HEK293 (cell line): ENCODE data around the gene SYTL5.

Experiments used
- CTCF ChIA-PET: fragments of 350-600 bp; formaldehyde crosslinking; extraction: SDS; loops from one replicate; lab custom pipeline; 2021; ENCODE audit warnings: antibody characterized with exemption; lab: Yijun Ruan, JAX
- POLR2A ChIA-PET: fragments of 300-600 bp; formaldehyde crosslinking; extraction: SDS; loops from one replicate; lab custom pipeline; 2020; ENCODE audit warnings: antibody characterized with exemption, inconsistent platforms; lab: Yijun Ruan, JAX
- H3K27ac ChIP-seq: fragments of 200-500 bp; sonication (Bioruptor generic); 2 replicates; pipeline ENCODE4 v1.5.1; 2014; ENCODE audit warnings: low read depth, low read length, control low read depth, inconsistent platforms; ENCODE audit errors: extremely low read depth
- H3K36me3 ChIP-seq, 2 experiments: fragments of 200-500 bp in 1 of 2; sonication (Bioruptor generic) in 1 of 2; 1 replicate in 1 of 2; 2 replicates in 1 of 2; pipeline ENCODE4 v1.5.1; 2014 to 2017; ENCODE audit warnings: inconsistent platforms in 2 of 2, low read length in 2 of 2; ENCODE audit not compliant: control insufficient read depth in 2 of 2, insufficient read depth in 1 of 2
- H3K4me1 ChIP-seq: fragments of 200-500 bp; sonication (Bioruptor generic); 2 replicates; pipeline ENCODE4 v1.5.1; 2014; ENCODE audit warnings: mild to moderate bottlenecking, low read length, inconsistent platforms; ENCODE audit not compliant: control insufficient read depth, insufficient read depth
- H3K4me3 ChIP-seq: 2 replicates; pipeline ENCODE4 v1.5.1; 2011; ENCODE audit warnings: low read depth, mild to moderate bottlenecking, control low read depth, low read length, moderate library complexity
- H3K9me3 ChIP-seq: fragments of 200-500 bp; sonication (Bioruptor generic); 2 replicates; pipeline ENCODE4 v1.5.1; 2014; ENCODE audit warnings: low read depth, low read length, inconsistent platforms; ENCODE audit not compliant: control insufficient read depth, insufficient read depth
- ELK4 ChIP-seq: IDR thresholded peaks from 2 replicates; pipeline ENCODE4 v1.6.1; 2011; ENCODE audit warnings: mild to moderate bottlenecking, low read depth, low read length, borderline replicate concordance
- HOXC10 ChIP-seq: sonication (generic); formaldehyde crosslinking; IDR thresholded peaks from 2 replicates; pipeline ENCODE4 v1.8.1; 2023; ENCODE audit warnings: mild to moderate bottlenecking, missing genetic modification reagents
- PRDM10 ChIP-seq: fragments of 450-650 bp; formaldehyde crosslinking; IDR thresholded peaks from 2 replicates; pipeline ENCODE4 v1.5.1; 2016; ENCODE audit warnings: missing biosample characterization, missing genetic modification characterization
- PRDM4 ChIP-seq: fragments of 450-650 bp; formaldehyde crosslinking; IDR thresholded peaks from 2 replicates; pipeline ENCODE4 v1.5.1; 2017; ENCODE audit warnings: missing biosample characterization, missing genetic modification characterization
- REPIN1 ChIP-seq: fragments of 450-650 bp; formaldehyde crosslinking; IDR thresholded peaks from 2 replicates; pipeline ENCODE4 v1.5.1; 2017; ENCODE audit warnings: missing biosample characterization, missing genetic modification characterization, low read depth
- SP2 ChIP-seq: fragments of 450-650 bp; formaldehyde crosslinking; IDR thresholded peaks from 2 replicates; pipeline ENCODE4 v1.5.1; 2016; ENCODE audit warnings: missing biosample characterization, missing genetic modification characterization
- ZBTB10 ChIP-seq: fragments of 450-650 bp; formaldehyde crosslinking; IDR thresholded peaks from 2 replicates; pipeline ENCODE4 v1.5.1; 2016; ENCODE audit warnings: missing biosample characterization, missing genetic modification characterization
- ZBTB8A ChIP-seq: fragments of 450-650 bp; formaldehyde crosslinking; IDR thresholded peaks from 2 replicates; pipeline ENCODE4 v1.5.1; 2016; ENCODE audit warnings: missing biosample characterization, missing genetic modification characterization
- ZEB2 ChIP-seq: fragments of 450-650 bp; formaldehyde crosslinking; IDR thresholded peaks from 2 replicates; pipeline ENCODE4 v1.5.1; 2016; ENCODE audit warnings: missing biosample characterization, missing genetic modification characterization
- ZFP41 ChIP-seq: fragments of 450-650 bp; formaldehyde crosslinking; IDR thresholded peaks from 2 replicates; pipeline ENCODE4 v1.5.1; 2016; ENCODE audit warnings: missing biosample characterization, missing genetic modification characterization, borderline replicate concordance
- ZNF148 ChIP-seq: fragments of 450-650 bp; formaldehyde crosslinking; IDR thresholded peaks from 2 replicates; pipeline ENCODE4 v1.5.0; 2017; ENCODE audit warnings: missing biosample characterization, missing genetic modification characterization, borderline replicate concordance
- ZNF169 ChIP-seq: fragments of 450-650 bp; formaldehyde crosslinking; IDR thresholded peaks from 2 replicates; pipeline ENCODE4 v1.5.1; 2016; ENCODE audit warnings: missing biosample characterization, missing genetic modification characterization
- ZNF19 ChIP-seq: fragments of 450-650 bp; formaldehyde crosslinking; IDR thresholded peaks from 2 replicates; pipeline ENCODE4; 2016; ENCODE audit warnings: missing biosample characterization, missing genetic modification characterization, low read depth
- ZNF354C ChIP-seq: fragments of 450-650 bp; formaldehyde crosslinking; IDR thresholded peaks from 2 replicates; pipeline ENCODE4 v1.5.1; 2016; ENCODE audit warnings: missing biosample characterization, missing genetic modification characterization, low read depth, borderline replicate concordance
- ZNF510 ChIP-seq: fragments of 450-650 bp; formaldehyde crosslinking; IDR thresholded peaks from 2 replicates; pipeline ENCODE4 v1.5.1; 2018; ENCODE audit warnings: mild to moderate bottlenecking, missing genetic modification characterization, missing biosample characterization; ENCODE audit not compliant: insufficient replicate concordance
- ZNF514 ChIP-seq: fragments of 450-650 bp; formaldehyde crosslinking; IDR thresholded peaks from 2 replicates; pipeline ENCODE4 v1.5.1; 2016; ENCODE audit warnings: missing biosample characterization, missing genetic modification characterization
- ZNF549 ChIP-seq: fragments of 450-650 bp; IDR thresholded peaks from 2 replicates; pipeline ENCODE4 v1.5.1; 2018; ENCODE audit warnings: missing biosample characterization, missing genetic modification characterization, mild to moderate bottlenecking, inconsistent platforms, moderate library complexity
- ZNF560 ChIP-seq: fragments of 450-650 bp; formaldehyde crosslinking; IDR thresholded peaks from 2 replicates; pipeline ENCODE4 v1.5.1; 2017; ENCODE audit warnings: missing biosample characterization, missing genetic modification characterization, borderline replicate concordance
- ZNF629 ChIP-seq: fragments of 450-650 bp; formaldehyde crosslinking; IDR thresholded peaks from 2 replicates; pipeline ENCODE4 v1.5.1; 2017; ENCODE audit warnings: missing biosample characterization, missing genetic modification characterization
- ZNF645 ChIP-seq: fragments of 450-650 bp; formaldehyde crosslinking; IDR thresholded peaks from 2 replicates; pipeline ENCODE4; 2016; ENCODE audit warnings: missing biosample characterization, missing genetic modification characterization
- ZNF76 ChIP-seq: fragments of 450-650 bp; formaldehyde crosslinking; IDR thresholded peaks from 2 replicates; pipeline ENCODE4; 2016; ENCODE audit warnings: low read depth, missing biosample characterization, missing genetic modification characterization, borderline replicate concordance
- ZNF785 ChIP-seq: fragments of 450-650 bp; formaldehyde crosslinking; IDR thresholded peaks from 2 replicates; pipeline ENCODE4 v1.5.1; 2016; ENCODE audit warnings: missing biosample characterization, missing genetic modification characterization

SYTL5 gene

GRCh38 chrX:38061335-38061734, 55.0 kb downstream of the SYTL5 start (continued):
- TF ChIP-seq PRDM4 (tag by site-specific recombination) (peak; percentile 93), ZNF510 (no peak), ZNF629 (tag by site-specific recombination) (peak; percentile 88), ZEB2 (tag by site-specific recombination) (peak; percentile 98), ZNF549 (tag by site-specific recombination) (no peak), ZBTB8A (tag by site-specific recombination) (peak; percentile 44; the same call in 1 of the 2 replicates), ZNF76 (tag by site-specific recombination) (peak; percentile 49; the same call in 1 of the 2 replicates), ZNF19 (tag by site-specific recombination) (no peak), ZNF514 (tag by site-specific recombination) (no peak), ELK4 (no peak), SP2 (tag by site-specific recombination) (peak; percentile 38), ZNF354C (tag by site-specific recombination) (0 out of 2 replicates have a peak, but pooled peaks have one; percentile 72), ZBTB10 (tag by site-specific recombination) (no peak), ZNF169 (no peak), ZNF645 (tag by site-specific recombination) (peak; percentile 88; the same call in 1 of the 2 replicates), ZNF148 (peak; percentile 86; the same call in 1 of the 2 replicates)

GRCh38 chrX:38066934-38067333, 60.6 kb downstream of the SYTL5 start:
- Histone ChIP-seq H3K36me3 (no peaks in the 10 kb centered on the region), H3K4me1 (no peaks in the 10 kb centered on the region), H3K4me3 (no peak overlapping the region), H3K27ac (no peak overlapping the region), H3K9me3 (no peaks in the 10 kb centered on the region)
- CTCF ChIA-PET: interaction anchor here (0.7 kb wide), 1 partner anchor 241 kb away, joined by 3 read pairs; no protein-coding TSS in a partner anchor
- POLR2A ChIA-PET: no interaction called here
- TF ChIP-seq REPIN1 (tag by site-specific recombination) (no peak), ZNF785 (tag by site-specific recombination) (no peak), ZEB2 (tag by site-specific recombination) (no peak), ZFP41 (no peak), HOXC10 (CRISPR knock-in tag) (no peak), PRDM10 (tag by site-specific recombination) (no peak), ZNF560 (no peak)
